Endodermal cell (in vitro differentiated cells): ENCODE results near the gene SAFB2. TPM values are rescaled to one million over a fixed set of nuclear protein-coding genes. Genes with fewer than 3 reads are reported as not detected.
A peak's percentile ranks its signal among the peaks of the same experiment; 100 is the strongest.

ENCODE experiments used
- DNase-seq: peaks from one replicate; pipeline ENCODE4 v3.0.0-alpha.2; 2017
- H3K27ac ChIP-seq: 2 replicates; pipeline ENCODE4 v1.5.1; 2013; ENCODE audit warnings: mild to moderate bottlenecking, low read depth, low read length, moderate library complexity
- H3K27me3 ChIP-seq: 2 replicates; pipeline ENCODE4 v1.6.1; 2013; ENCODE audit warnings: mild to moderate bottlenecking, low read length, moderate library complexity; ENCODE audit not compliant: insufficient read depth, control insufficient read depth, poor library complexity, severe bottlenecking
- H3K36me3 ChIP-seq: 2 replicates; pipeline ENCODE4 v1.7.0; 2013; ENCODE audit warnings: mild to moderate bottlenecking, low read length, moderate library complexity; ENCODE audit not compliant: control insufficient read depth, insufficient read depth
- H3K4me1 ChIP-seq: one replicate; pipeline ENCODE4 v1.7.0; 2013; ENCODE audit warnings: low read length; ENCODE audit not compliant: control insufficient read depth, insufficient read depth
- H3K4me3 ChIP-seq: 2 replicates; pipeline ENCODE4 v1.5.1; 2013; ENCODE audit warnings: mild to moderate bottlenecking, low read length, moderate library complexity
- H3K9ac ChIP-seq: 2 replicates; pipeline ENCODE4 v1.6.1; 2013; ENCODE audit warnings: mild to moderate bottlenecking, low read length, moderate library complexity; ENCODE audit not compliant: poor library complexity, severe bottlenecking; ENCODE audit errors: extremely low read depth
- H3K9me3 ChIP-seq: 2 replicates; pipeline ENCODE4 v1.6.1; 2013; ENCODE audit warnings: mild to moderate bottlenecking, low read length, moderate library complexity; ENCODE audit not compliant: control insufficient read depth
- H3K27ac Mint-ChIP-seq: 2 replicates; pipeline ENCODE4 v1.8.0; 2020; ENCODE audit warnings: mixed read lengths
- H3K27me3 Mint-ChIP-seq: 2 replicates; pipeline ENCODE4 v1.8.0; 2021; ENCODE audit warnings: mild to moderate bottlenecking, mixed read lengths; ENCODE audit not compliant: insufficient read depth
- H3K36me3 Mint-ChIP-seq: 2 replicates; pipeline ENCODE4 v1.8.0; 2020; ENCODE audit warnings: low read depth, mixed read lengths
- H3K4me1 Mint-ChIP-seq: 2 replicates; pipeline ENCODE4 v1.8.0; 2020; ENCODE audit warnings: mixed read lengths
- H3K4me3 Mint-ChIP-seq: 2 replicates; pipeline ENCODE4 v1.8.0; 2020; ENCODE audit warnings: mild to moderate bottlenecking, moderate library complexity, mixed read lengths
- H3K9me3 Mint-ChIP-seq: 2 replicates; pipeline ENCODE4 v1.8.0; 2020; ENCODE audit warnings: mild to moderate bottlenecking, mixed read lengths
- WGBS, 2 experiments: methylation state at CpG; one replicate each; pipeline versions ENCODE4 v1.1.5 to v1.1.7; 2013; ENCODE audit warnings: missing lambda C conversion rate in 2 of 2, mixed read lengths in 1 of 2; ENCODE audit not compliant: insufficient coverage in 1 of 2, insufficient read length in 1 of 2; 5-methylcytosine and 5-hydroxymethylcytosine counted together
- long read RNA-seq, 4 experiments: library from polyadenylated mRNA in 2 of 4; library from RNA in 1 of 4; library from capped mRNA in 1 of 4; stranded (forward) in 3 of 4; unstranded in 1 of 4; transcript quantifications; one replicate each; pipeline ENCODE4 v2.0.0, GENCODE V29; 2020 to 2021; ENCODE audit warnings: inconsistent platforms in 1 of 4
- polyA plus RNA-seq, 2 experiments: library from polyadenylated mRNA; stranded (reverse); fragments of 50-300 nt; gene quantifications; one replicate each; pipeline ENCODE4 v1.2.3, GENCODE V29; 2013
- total RNA-seq, 2 donors: library from RNA; stranded (reverse); fragmentation: NEBNext Ultra II Directional in 1 of 2; extraction: Animal tissue kit (Norgen Biotek cat#: 25700) in 1 of 2; gene quantifications; 2 replicates in 1 of 2; 3 replicates in 1 of 2; pipeline ENCODE4 v1.2.1, GENCODE V29; 2021
- TF ChIP-seq, protein P1 (sequence below): fragments of 200-600 bp; sonication (generic); conservative IDR thresholded peaks from 2 replicates; pipeline ENCODE4 v1.5.0; 2021; ENCODE audit warnings: antibody characterized with exemption, mild to moderate bottlenecking

Gene SAFB2
- total RNA-seq: 10 to 100 TPM; 69.2 to 74.6 TPM
- polyA plus RNA-seq (2013, experiment 1 of 2): 49.7 TPM
- polyA plus RNA-seq (2013, experiment 2 of 2): 37.0 TPM
- long read RNA-seq, experiment 1, partial matches to known transcripts: 3 of 4 reads
- long read RNA-seq, experiment 1, other reads (novel, unspliced or antisense): 1 of 4 reads
- long read RNA-seq, experiment 2, transcript SAFB2-201 (21 exons, 3,371 nt): major isoform, 28 of 48 reads
- long read RNA-seq, experiment 2, partial matches to known transcripts: 5 of 48 reads
- long read RNA-seq, experiment 2, other reads (novel, unspliced or antisense): 15 of 48 reads
- long read RNA-seq, experiment 3, partial matches to known transcripts: 93 of 111 reads
- long read RNA-seq, experiment 3, other reads (novel, unspliced or antisense): 17 of 111 reads
- long read RNA-seq, experiment 4, partial matches to known transcripts: 12 of 16 reads
- long read RNA-seq, experiment 4, other reads (novel, unspliced or antisense): 4 of 16 reads

DNA sequence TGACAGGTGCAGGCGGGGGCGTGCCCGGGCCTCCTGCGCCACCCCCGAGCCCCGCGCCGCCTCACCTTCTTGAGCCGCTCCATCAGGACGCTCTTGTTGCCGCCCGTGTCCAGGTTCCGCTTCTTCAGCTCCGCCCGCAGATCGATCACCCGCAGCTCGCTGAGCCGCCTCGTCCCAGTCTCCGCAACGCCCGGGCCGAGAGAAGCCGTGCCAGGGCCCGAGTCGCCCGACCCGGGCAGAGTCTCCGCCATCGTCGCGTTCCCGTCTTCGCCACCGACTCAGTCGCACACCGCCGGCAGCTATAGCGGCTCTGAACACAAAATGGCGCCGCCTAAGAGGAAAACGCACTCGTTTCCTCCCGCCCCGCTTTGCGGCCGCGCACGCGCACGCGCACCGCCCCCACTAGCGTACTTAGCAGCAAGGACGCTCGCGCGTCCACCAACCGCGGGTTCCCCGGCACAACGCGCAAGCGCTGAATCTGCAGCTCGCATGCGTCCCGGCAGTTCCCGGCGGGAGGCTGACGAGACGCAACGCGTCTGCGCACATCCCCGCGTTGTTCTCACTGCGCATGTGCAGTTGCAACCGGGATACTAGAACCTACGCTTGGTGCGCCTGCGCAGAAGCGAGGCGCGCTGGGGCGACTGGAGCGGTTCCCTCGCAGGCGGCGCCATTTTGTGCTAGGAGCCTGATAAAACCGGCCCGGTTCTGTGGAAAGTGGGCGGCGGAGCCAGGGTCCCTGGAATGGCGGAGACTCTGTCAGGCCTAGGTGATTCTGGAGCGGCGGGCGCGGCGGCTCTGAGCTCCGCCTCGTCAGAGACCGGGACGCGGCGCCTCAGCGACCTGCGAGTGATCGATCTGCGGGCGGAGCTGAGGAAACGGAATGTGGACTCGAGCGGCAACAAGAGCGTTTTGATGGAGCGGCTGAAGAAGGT is at the start of gene SAFB2, which contains the start of gene SAFB:
SAFB2 (minus strand) TSS at position 312 of the 932 bp plus-strand sequence; CDS start at position 251, 61 bp downstream.
SAFB (plus strand) TSS at position 619 of the 932 bp plus-strand sequence; CDS start at position 742, 123 bp downstream.
- peak within 1 kb of the TSS; percentile 97 for H3K9ac ChIP-seq
- no peaks in the 10 kb centered on the region for H3K9me3 ChIP-seq
- H3K27me3 ChIP-seq: no peaks in the 10 kb centered on the region
- H3K27me3 Mint-ChIP-seq: peaks cover 2% of the 10 kb centered on the region
- H3K36me3 ChIP-seq: peaks cover 61% of the 10 kb centered on the region
- TF ChIP-seq, protein P1, sequence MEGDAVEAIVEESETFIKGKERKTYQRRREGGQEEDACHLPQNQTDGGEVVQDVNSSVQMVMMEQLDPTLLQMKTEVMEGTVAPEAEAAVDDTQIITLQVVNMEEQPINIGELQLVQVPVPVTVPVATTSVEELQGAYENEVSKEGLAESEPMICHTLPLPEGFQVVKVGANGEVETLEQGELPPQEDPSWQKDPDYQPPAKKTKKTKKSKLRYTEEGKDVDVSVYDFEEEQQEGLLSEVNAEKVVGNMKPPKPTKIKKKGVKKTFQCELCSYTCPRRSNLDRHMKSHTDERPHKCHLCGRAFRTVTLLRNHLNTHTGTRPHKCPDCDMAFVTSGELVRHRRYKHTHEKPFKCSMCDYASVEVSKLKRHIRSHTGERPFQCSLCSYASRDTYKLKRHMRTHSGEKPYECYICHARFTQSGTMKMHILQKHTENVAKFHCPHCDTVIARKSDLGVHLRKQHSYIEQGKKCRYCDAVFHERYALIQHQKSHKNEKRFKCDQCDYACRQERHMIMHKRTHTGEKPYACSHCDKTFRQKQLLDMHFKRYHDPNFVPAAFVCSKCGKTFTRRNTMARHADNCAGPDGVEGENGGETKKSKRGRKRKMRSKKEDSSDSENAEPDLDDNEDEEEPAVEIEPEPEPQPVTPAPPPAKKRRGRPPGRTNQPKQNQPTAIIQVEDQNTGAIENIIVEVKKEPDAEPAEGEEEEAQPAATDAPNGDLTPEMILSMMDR: no peak
- peaks cover 10% of the 10 kb centered on the region for H3K4me1 ChIP-seq
- peak within 1 kb of the TSS; percentile 100 for H3K4me3 Mint-ChIP-seq
- peaks cover 37% of the 10 kb centered on the region for H3K4me1 Mint-ChIP-seq
- peak within 1 kb of the TSS; percentile 87 for H3K4me3 ChIP-seq
- WGBS, 2 experiments: 0% methylated on average over 53 to 116 of the region's 116 CpGs
- peak; percentile 99 for DNase-seq
- peak within 1 kb of the TSS; percentile 100 for H3K27ac Mint-ChIP-seq
- peaks cover 57% of the 10 kb centered on the region for H3K36me3 Mint-ChIP-seq
- peak within 1 kb of the TSS; percentile 91 for H3K27ac ChIP-seq
- no peaks in the 10 kb centered on the region for H3K9me3 Mint-ChIP-seq

DNA sequence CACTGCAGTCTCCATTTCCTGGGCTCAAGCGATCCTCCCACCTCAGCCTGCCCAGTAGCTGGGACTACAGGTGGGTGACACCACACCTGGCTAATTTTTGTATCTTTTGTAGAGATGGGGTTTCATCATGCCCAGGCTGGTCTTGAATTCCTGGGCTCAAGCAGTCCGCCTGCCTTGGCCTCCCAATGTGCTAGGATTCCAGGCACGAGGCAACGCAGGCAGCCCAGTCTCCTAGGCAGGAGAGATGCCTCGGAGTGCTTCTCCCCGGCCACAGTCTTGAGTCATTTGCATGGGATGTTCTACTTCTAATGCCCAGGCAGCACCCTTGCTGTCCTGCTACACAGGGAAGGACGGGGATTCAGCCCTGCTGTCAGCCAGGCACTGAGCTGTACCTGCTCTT is 49.0 kb upstream of the SAFB2 start:
- no peak for DNase-seq
- TF ChIP-seq, protein P1: no peak
- H3K4me1 ChIP-seq: no peaks in the 10 kb centered on the region
- no peak overlapping the region for H3K4me3 Mint-ChIP-seq
- H3K4me3 ChIP-seq: no peak overlapping the region
- peaks cover 10% of the 10 kb centered on the region for H3K4me1 Mint-ChIP-seq
- H3K27me3 Mint-ChIP-seq: no peaks in the 10 kb centered on the region
- no peaks in the 10 kb centered on the region for H3K9me3 Mint-ChIP-seq
- H3K9me3 ChIP-seq: no peaks in the 10 kb centered on the region
- H3K9ac ChIP-seq: no peak overlapping the region
- no peaks in the 10 kb centered on the region for H3K27me3 ChIP-seq
- 90 to 95% methylated on average over 7 of the region's 7 CpGs for WGBS, 2 experiments
- no peak overlapping the region for H3K27ac ChIP-seq
- peaks cover 46% of the 10 kb centered on the region for H3K36me3 Mint-ChIP-seq
- H3K27ac Mint-ChIP-seq: no peak overlapping the region
- H3K36me3 ChIP-seq: peaks cover 43% of the 10 kb centered on the region

DNA sequence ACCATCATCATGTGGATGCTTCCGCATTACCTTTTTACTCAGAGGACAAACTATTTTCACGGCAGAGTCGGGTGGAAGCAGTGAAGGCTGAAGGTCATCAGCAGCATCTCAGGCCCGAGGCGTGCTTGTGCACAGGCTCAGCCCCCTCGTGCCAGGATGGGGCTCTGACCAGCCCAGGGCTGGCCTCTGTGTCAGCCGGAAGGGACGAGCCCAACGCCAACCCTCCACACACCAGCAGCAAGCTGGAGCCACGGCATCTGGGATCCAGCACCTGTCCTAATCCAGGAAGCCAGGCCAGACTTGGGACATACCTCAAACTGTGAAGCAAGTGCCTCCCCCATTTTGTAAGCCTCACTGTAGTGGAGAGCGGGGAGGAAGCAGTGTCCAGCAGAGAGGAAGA is 46.6 kb upstream of the SAFB2 start:
- Mint-ChIP-seq H3K27ac (no peak overlapping the region), H3K4me1 (peaks cover 6% of the 10 kb centered on the region), H3K36me3 (peaks cover 70% of the 10 kb centered on the region), H3K27me3 (no peaks in the 10 kb centered on the region), H3K9me3 (no peaks in the 10 kb centered on the region), H3K4me3 (no peak overlapping the region)
- no peaks in the 10 kb centered on the region for H3K9me3 ChIP-seq
- H3K36me3 ChIP-seq: peaks cover 65% of the 10 kb centered on the region
- no peak for DNase-seq
- no peak overlapping the region for H3K27ac ChIP-seq
- no peak overlapping the region for H3K9ac ChIP-seq
- no peaks in the 10 kb centered on the region for H3K27me3 ChIP-seq
- no peak overlapping the region for H3K4me3 ChIP-seq
- 83 to 91% methylated on average over 7 to 11 of the region's 11 CpGs for WGBS, 2 experiments
- TF ChIP-seq, protein P1: no peak
- H3K4me1 ChIP-seq: no peaks in the 10 kb centered on the region
